NCI-H226 (cell line): ENCODE measurements around the gene GAB3.
A peak's percentile ranks its signal among the peaks of the same experiment; 100 is the strongest.

Experiments
- DNase-seq: peaks from one replicate; pipeline ENCODE4 v3.0.0-alpha.2; 2015

The GAB3 gene

GRCh38 chrX:154751203-154751668 is 359 bp upstream of the GAB3 start:
- no peak for DNase-seq

DNA sequence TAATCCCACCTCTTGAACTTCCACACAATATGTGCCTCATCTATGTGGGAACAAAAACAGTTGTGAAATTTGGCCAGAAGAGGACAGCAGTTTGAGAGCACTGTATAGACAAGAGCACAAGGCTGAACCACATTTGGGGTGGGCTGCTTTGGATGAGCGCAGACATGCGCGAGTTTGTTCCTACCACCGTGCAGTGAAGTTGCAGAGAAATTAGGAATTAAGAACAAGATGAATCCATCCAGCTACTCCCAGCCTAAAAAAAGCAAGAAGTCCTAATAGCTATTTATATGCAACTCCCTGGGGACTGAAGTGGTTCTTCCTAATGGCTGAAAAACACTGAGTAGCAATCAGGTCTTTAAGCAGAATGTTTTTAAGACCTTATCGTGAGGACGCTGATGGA is 1.0 kb downstream of the GAB3 start:
- no peak for DNase-seq

GRCh38 chrX:154748712-154749339 is 2.1 kb downstream of the GAB3 start:
- peak; percentile 29 for DNase-seq

DNA sequence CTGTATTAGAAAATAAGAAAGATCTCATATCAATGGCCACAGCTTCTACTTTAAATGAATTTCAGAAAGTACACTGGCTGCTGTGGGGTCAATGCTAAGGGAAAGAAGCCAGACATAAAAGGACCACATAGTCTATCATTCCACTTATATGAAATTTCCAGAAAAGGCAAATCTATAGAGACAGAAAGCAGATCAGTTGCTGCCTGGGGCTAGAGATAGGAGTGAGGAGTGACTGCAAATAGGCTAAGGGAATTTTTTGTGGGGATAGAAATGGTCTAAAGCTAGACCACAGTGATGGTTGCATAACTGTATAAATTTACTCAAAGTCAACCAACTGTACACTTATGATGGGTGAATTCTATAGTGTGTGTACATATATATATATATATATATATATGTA is 8.3 kb downstream of the GAB3 start:
- DNase-seq: no peak

GRCh38 chrX:154739952-154740465 is 10.9 kb downstream of the GAB3 start:
- no peak for DNase-seq

- peak; percentile 73 for DNase-seq
Observed at GRCh38 chrX:154738011-154738738, 12.7 kb downstream of the GAB3 start.

- peak; percentile 58 for DNase-seq
Observed at GRCh38 chrX:154737136-154737535, 13.7 kb downstream of the GAB3 start.

GRCh38 chrX:154735695-154736393 is 15.0 kb downstream of the GAB3 start:
- DNase-seq: peak; percentile 85

DNA sequence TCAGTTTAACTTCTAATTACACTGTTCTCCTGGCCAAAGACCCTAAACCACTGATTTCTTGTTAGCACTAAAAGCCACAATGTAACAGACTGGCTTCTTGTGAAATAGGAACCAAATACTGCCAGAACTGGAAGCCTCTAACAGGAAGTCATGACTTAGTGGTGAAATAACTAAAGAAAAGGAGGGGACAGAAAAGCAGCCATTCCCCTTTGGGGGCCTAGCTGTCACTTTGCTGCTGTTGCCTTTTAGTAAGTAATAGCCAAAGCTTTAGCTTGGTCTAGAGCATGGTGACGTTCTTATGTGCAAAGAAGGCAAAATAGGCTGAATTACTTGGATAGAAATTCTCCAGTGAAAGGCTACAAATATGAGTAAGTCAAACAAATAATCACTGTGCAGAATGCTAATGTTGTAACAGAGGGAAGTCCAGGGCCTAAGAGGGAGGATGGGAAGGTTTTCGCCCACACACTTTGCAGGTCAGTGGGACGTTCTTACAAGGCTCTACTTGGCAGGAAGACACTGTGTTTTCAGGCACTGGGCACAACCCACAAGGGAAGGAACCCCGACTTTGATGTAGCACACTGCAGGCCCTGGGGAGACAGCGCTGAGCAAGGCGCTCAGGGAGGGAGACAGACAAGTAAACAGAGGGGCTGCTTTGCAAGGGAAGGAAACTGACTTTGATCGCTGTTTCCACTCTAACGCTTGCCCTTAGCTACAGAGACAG is 16.7 kb downstream of the GAB3 start:
- DNase-seq: peak; percentile 55

DNA sequence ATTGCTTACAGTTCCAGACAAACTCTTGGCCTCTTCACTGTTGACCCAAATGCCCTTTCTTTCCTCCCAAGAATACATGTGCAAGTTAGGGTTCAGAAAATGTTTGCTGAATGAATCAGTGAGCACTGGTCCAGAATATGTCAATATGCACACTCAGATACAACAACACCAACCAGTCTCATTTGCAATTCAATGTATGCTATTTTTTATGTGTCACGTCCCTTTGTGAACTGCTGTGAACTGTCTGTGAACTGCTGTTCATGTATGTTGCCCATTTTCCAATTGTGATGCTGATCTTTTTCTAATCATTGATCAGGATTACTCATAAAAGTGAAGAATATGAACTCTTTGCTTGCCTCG is 17.8 kb downstream of the GAB3 start:
- no peak for DNase-seq

- peak; percentile 51 for DNase-seq
Observed at GRCh38 chrX:154732421-154733065, 18.3 kb downstream of the GAB3 start.

GRCh38 chrX:154731881-154732280 is 19.0 kb downstream of the GAB3 start:
- DNase-seq: no peak

- no peak for DNase-seq
Observed at GRCh38 chrX:154731184-154731583, 19.7 kb downstream of the GAB3 start.

- peak; percentile 49 for DNase-seq
Observed at GRCh38 chrX:154730253-154730891, 20.5 kb downstream of the GAB3 start.

GRCh38 chrX:154729439-154729838 is 21.4 kb downstream of the GAB3 start:
- DNase-seq: no peak

- DNase-seq: no peak
Observed at GRCh38 chrX:154728431-154729190, 22.3 kb downstream of the GAB3 start.

- peak; percentile 75 for DNase-seq
Observed at GRCh38 chrX:154727871-154728270, 23.0 kb downstream of the GAB3 start.

DNA sequence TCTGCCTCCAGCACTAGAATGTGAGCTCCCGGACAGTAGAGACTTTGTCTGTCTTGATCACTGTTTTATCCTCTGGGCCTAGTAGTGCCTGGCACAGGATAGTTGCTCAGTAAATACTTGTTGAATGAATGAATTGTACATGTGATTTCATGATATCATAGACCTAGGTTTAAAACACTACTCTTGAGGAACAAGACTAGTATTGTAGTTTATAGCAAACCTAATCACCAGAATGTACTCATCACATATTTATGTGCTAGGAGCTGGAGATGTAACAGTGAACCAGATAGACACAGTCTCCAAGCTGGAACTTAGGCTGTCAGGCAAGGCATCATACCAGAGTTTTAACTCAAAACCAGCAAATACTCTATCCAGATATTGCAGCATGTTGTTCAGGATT is 23.5 kb downstream of the GAB3 start:
- peak; percentile 42 for DNase-seq

GRCh38 chrX:154724993-154725756 is 25.7 kb downstream of the GAB3 start:
- DNase-seq: no peak

GRCh38 chrX:154721155-154721554 is 29.7 kb downstream of the GAB3 start:
- DNase-seq: no peak
